ENCODE data around the gene DDX23. TPM values are rescaled to one million over a fixed set of nuclear protein-coding genes. Genes with fewer than 3 reads are reported as not detected.

The DDX23 gene
- total and polyA plus RNA-seq, 2 experiments from 2014 or later = 41.7 to 74.8 TPM

DNA sequence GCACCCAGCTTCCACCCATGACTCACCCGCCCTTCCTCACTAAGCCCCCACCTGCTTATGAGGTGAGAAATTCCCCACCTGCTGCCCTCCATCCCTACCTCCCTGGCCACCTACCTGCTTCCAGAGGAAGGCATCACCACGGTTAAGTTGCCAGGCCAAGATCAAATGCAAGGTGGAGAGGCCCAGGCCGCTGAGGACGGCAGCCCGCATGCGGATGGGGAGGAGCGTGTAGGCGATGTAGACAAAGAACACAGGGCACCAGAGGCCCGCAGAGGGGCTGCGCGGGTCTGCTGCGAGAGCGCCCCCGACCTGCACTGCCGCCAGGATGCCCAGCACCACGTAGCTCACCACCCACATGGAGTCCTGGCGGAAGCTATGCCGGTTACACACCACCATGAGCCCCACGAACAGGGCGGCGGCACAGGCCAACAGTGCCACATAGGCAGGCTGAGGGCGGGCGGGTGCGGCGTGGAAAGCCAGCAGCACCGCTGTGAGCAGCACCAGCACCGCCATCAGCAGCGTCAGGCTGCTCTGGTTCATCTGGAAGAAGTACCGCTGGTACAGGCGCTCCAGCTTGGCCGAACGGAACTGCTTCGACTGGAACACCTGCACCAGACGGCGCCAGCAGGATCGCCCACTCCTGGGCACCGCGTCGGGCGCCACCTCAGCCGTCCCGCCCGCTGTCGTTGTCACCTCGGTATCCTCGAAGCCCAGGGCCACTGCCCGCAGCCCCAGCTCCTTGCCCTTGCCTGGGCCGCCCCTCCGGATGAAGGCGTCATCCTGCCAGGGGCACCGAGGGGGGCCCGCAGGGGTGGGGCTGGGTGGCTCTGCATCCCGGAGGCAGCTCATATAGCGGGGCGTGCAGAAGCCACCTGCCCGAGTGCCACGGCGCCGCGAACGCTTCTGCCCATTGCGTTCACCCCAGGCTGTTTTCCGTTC is 69.2 kb downstream of the DDX23 start:
- no peaks in the 10 kb centered on the region for H3K36me3 ChIP-seq (replicated peaks; ENCODE audit: insufficient read depth, low read depth)
- H3K79me2 ChIP-seq = peaks cover 81% of the 10 kb centered on the region
- peaks cover 22% of the 10 kb centered on the region for H4K20me1 ChIP-seq (ENCODE audit: insufficient read depth, poor library complexity, severe bottlenecking)
- H3K9me2 ChIP-seq (replicated peaks; ENCODE audit: insufficient read depth) = no peaks in the 10 kb centered on the region
- DNase-seq (ENCODE audit: low spot score) = no peak
- H3K27ac ChIP-seq = no peak overlapping the region
- peaks cover 14% of the 10 kb centered on the region for H3K4me1 ChIP-seq (ENCODE audit: insufficient read depth)
- H3K9me3 ChIP-seq (ENCODE audit: low read depth) = no peaks in the 10 kb centered on the region
- H3K27me3 ChIP-seq = no peaks in the 10 kb centered on the region
- H3K4me2 ChIP-seq = no peak overlapping the region
- H2AFZ ChIP-seq = no peak overlapping the region
- no peak for TF ChIP-seq EZH2 (IDR thresholded peaks at IDR 0.05; ENCODE audit: borderline replicate concordance)
- no peak for TF ChIP-seq CTCF (IDR thresholded peaks at IDR 0.05; ENCODE audit: poor library complexity)
- no peak for TF ChIP-seq EZH2phosphoT487 (IDR thresholded peaks at IDR 0.05; ENCODE audit: low read depth, severe bottlenecking, unreplicated experiment)
- H3K4me3 ChIP-seq = no peak overlapping the region
- WGBS (ENCODE audit: low lambda C conversion rate, missing lambda C conversion rate) = 96% methylated on average over 59 of the region's 63 CpGs

DNA sequence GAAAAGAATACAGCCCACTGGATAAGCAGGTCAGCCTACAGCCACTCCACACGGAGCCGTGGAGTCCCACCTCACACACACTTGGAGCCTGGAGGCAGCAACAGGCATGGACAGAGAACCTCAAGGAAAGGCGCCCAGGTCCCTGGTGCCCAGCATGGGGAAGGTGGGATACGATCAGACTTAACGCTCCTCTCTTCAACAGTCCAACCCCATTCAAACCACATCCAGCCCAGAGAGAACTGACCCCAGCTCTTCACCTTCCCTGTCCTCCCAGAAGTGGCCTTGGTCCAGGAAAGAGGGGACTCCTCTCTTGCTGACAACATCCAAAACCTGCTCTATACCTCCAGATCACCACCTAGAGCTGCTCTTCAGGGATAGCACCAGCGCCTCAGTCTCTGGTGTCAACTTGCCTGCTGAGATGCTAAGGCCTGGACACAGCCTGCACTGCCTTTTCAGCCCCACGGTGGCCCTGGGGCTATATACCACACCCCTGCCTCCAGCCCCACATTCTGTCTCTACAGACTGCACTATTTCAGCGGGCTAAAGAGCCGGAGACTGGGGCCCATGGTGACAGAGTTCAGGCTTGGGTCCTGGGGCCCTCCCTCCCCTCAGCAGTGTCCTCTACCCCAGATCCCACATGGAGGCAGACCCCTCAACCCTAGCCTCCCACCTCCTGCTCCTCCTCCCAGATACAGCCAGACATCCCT is 70.1 kb downstream of the DDX23 start:
- Histone ChIP-seq H3K27ac (no peak overlapping the region), H3K9me2 (replicated peaks; ENCODE audit: insufficient read depth) (no peaks in the 10 kb centered on the region), H3K9me3 (ENCODE audit: low read depth) (no peaks in the 10 kb centered on the region), H3K4me1 (ENCODE audit: insufficient read depth) (peaks cover 6% of the 10 kb centered on the region), H3K4me3 (no peak overlapping the region), H3K36me3 (replicated peaks; ENCODE audit: insufficient read depth, low read depth) (no peaks in the 10 kb centered on the region), H2AFZ (no peak overlapping the region), H3K4me2 (no peak overlapping the region), H3K79me2 (peaks cover 73% of the 10 kb centered on the region), H3K27me3 (no peaks in the 10 kb centered on the region), H4K20me1 (ENCODE audit: insufficient read depth, poor library complexity, severe bottlenecking) (peaks cover 15% of the 10 kb centered on the region)
- 84% methylated on average over 9 of the region's 9 CpGs for WGBS (ENCODE audit: low lambda C conversion rate, missing lambda C conversion rate)
- TF ChIP-seq EZH2phosphoT487 (IDR thresholded peaks at IDR 0.05; ENCODE audit: low read depth, severe bottlenecking, unreplicated experiment) (no peak), CTCF (IDR thresholded peaks at IDR 0.05; ENCODE audit: poor library complexity) (no peak)
- no peak for DNase-seq (ENCODE audit: low spot score)

DNA sequence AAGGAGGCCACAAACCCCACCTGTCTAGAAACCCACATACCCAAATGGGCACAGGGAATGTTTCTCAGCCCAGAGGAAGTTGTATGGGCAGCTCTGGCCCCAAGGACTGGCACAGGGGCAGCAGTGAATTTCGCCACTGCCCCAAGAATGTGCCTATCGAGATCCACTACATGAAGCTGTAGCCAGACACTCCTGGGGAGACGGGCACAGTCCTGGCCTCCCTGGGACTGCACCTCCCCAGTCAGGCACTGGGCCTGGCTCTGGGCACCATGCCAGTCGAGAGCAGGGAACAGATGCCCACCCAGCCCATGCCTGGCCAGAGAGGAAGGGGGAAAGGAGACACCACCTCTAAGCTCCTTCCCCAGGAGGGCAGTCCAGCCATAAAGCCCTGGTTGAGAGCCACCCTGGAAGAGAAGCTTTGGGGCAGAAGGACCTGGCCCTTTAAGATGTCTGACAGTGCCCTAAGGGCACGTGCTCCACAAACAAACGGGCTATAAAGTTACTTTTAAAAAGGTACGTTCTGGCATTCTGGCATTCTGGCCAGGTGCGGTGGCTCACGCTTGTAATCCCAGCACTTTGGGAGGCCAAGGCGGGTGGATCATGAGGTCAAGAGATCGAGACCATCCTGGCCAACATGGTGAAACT is 71.5 kb downstream of the DDX23 start:
- no peaks in the 10 kb centered on the region for H3K9me3 ChIP-seq (ENCODE audit: low read depth)
- TF ChIP-seq EZH2phosphoT487 (IDR thresholded peaks at IDR 0.05; ENCODE audit: low read depth, severe bottlenecking, unreplicated experiment) = no peak
- no peak overlapping the region for H3K27ac ChIP-seq
- DNase-seq (ENCODE audit: low spot score) = no peak
- H3K36me3 ChIP-seq (replicated peaks; ENCODE audit: insufficient read depth, low read depth) = no peaks in the 10 kb centered on the region
- peaks cover 4% of the 10 kb centered on the region for H3K4me1 ChIP-seq (ENCODE audit: insufficient read depth)
- 82% methylated on average over 11 of the region's 11 CpGs for WGBS (ENCODE audit: low lambda C conversion rate, missing lambda C conversion rate)
- peaks cover 59% of the 10 kb centered on the region for H3K79me2 ChIP-seq
- no peaks in the 10 kb centered on the region for H3K27me3 ChIP-seq
- H3K4me3 ChIP-seq = no peak overlapping the region
- no peaks in the 10 kb centered on the region for H3K9me2 ChIP-seq (replicated peaks; ENCODE audit: insufficient read depth)
- H4K20me1 ChIP-seq (ENCODE audit: insufficient read depth, poor library complexity, severe bottlenecking) = peaks cover 7% of the 10 kb centered on the region
- H2AFZ ChIP-seq = no peak overlapping the region
- H3K4me2 ChIP-seq = no peak overlapping the region
